GM21360 (cell line): ENCODE measurements around the gene B3GALT4.
"Not testable (repeated sequence)": the region's sequence is repeated elsewhere in the genome, so short reads cannot be mapped to it uniquely, and the experiment has no call there.

ENCODE experiments used
- ATAC-seq: cut with Tn5 transposase; IDR thresholded peaks from one replicate; pipeline ENCODE4 v1.9.1; 2021; ENCODE audit warnings: mild to moderate bottlenecking, moderate library complexity; ENCODE audit not compliant: unreplicated experiment

The B3GALT4 gene

GRCh38 chr6:33276864-33277662, at the start of gene B3GALT4:
Gene B3GALT4, plus strand, starts transcription at chr6:33277123. Its CDS starts 297 bp downstream, at chr6:33277420.
- ATAC-seq: peak; percentile 50

- ATAC-seq: no peak
Observed at GRCh38 chr6:33235221-33235634, 41.7 kb upstream of the B3GALT4 start.

- ATAC-seq: no peak
Observed at GRCh38 chr6:33236328-33236727, 40.6 kb upstream of the B3GALT4 start.

GRCh38 chr6:33236852-33237251, 40.1 kb upstream of the B3GALT4 start:
- no peak for ATAC-seq

- ATAC-seq: no peak
Observed at GRCh38 chr6:33237741-33238140, 39.2 kb upstream of the B3GALT4 start.

GRCh38 chr6:33241968-33242367, 35.0 kb upstream of the B3GALT4 start:
- no peak for ATAC-seq

- no peak for ATAC-seq
Observed at GRCh38 chr6:33243476-33243875, 33.4 kb upstream of the B3GALT4 start.

- peak; percentile 45 for ATAC-seq
Observed at GRCh38 chr6:33247977-33248642, 28.8 kb upstream of the B3GALT4 start.

- ATAC-seq: peak; percentile 11
Observed at GRCh38 chr6:33248643-33248931, 28.3 kb upstream of the B3GALT4 start.

GRCh38 chr6:33248932-33249731, 27.8 kb upstream of the B3GALT4 start:
- peak; percentile 87 for ATAC-seq

GRCh38 chr6:33249732-33250630, 26.9 kb upstream of the B3GALT4 start:
- ATAC-seq: no peak

GRCh38 chr6:33250731-33251130, 26.2 kb upstream of the B3GALT4 start:
- no peak for ATAC-seq

- ATAC-seq: no peak
Observed at GRCh38 chr6:33251395-33252012, 25.4 kb upstream of the B3GALT4 start.

GRCh38 chr6:33252759-33253158, 24.2 kb upstream of the B3GALT4 start:
- ATAC-seq: no peak

GRCh38 chr6:33254591-33254990, 22.3 kb upstream of the B3GALT4 start:
- ATAC-seq: no peak

GRCh38 chr6:33259032-33259431, 17.9 kb upstream of the B3GALT4 start:
- no peak for ATAC-seq

- not testable (repeated sequence) for ATAC-seq
Observed at GRCh38 chr6:33262490-33262889, 14.4 kb upstream of the B3GALT4 start.

GRCh38 chr6:33264015-33264414, 12.9 kb upstream of the B3GALT4 start:
- ATAC-seq: no peak

GRCh38 chr6:33271117-33271467, 5.8 kb upstream of the B3GALT4 start:
- no peak for ATAC-seq
